HL-60 (cell line): ENCODE measurements around the gene TLCD5.

Source experiments
- DNase-seq, 2 experiments: peaks; one replicate each; pipeline ENCODE4 v3.0.0-alpha.2; 2010 to 2020; ENCODE audit warnings: low read depth in 1 of 2, low spot score in 1 of 2
- H3K27ac ChIP-seq: fragments of 250-450 bp; sonication (Bioruptor Pico); replicated peaks from 2 replicates; pipeline ENCODE4 v1.5.1; 2020; ENCODE audit warnings: mild to moderate bottlenecking, moderate library complexity
- H3K27me3 ChIP-seq: fragments of 250-450 bp; sonication (Bioruptor Pico); 2 replicates; pipeline ENCODE4 v1.5.1; 2021; ENCODE audit warnings: mild to moderate bottlenecking, moderate library complexity; ENCODE audit not compliant: insufficient read depth, poor library complexity, severe bottlenecking
- H3K4me3 ChIP-seq: replicated peaks from 2 replicates; pipeline ENCODE4 v1.5.1; 2011; ENCODE audit warnings: mild to moderate bottlenecking, control low read depth, low read length; ENCODE audit not compliant: insufficient read depth
- GABPA ChIP-seq: IDR thresholded peaks from 2 replicates; pipeline ENCODE4 v1.6.1; 2012; ENCODE audit warnings: low read depth
- POLR2AphosphoS5 ChIP-seq: IDR thresholded peaks from 2 replicates; pipeline ENCODE4 v1.6.1; 2012; ENCODE audit warnings: low read depth
- SPI1 ChIP-seq: IDR thresholded peaks from 2 replicates; pipeline ENCODE4 v1.6.1; 2012; ENCODE audit warnings: low read depth, mild to moderate bottlenecking, borderline replicate concordance
- TF ChIP-seq, protein P1 (sequence below): IDR thresholded peaks from one replicate; pipeline ENCODE4 v1.5.1; 2011; ENCODE audit warnings: low read length, control low read depth, inconsistent platforms; ENCODE audit not compliant: insufficient read depth
- TF ChIP-seq, protein P2 (sequence below): IDR thresholded peaks from 2 replicates; pipeline ENCODE4 v1.6.1; 2012; ENCODE audit warnings: low read depth; ENCODE audit not compliant: insufficient replicate concordance

Gene TLCD5

DNA sequence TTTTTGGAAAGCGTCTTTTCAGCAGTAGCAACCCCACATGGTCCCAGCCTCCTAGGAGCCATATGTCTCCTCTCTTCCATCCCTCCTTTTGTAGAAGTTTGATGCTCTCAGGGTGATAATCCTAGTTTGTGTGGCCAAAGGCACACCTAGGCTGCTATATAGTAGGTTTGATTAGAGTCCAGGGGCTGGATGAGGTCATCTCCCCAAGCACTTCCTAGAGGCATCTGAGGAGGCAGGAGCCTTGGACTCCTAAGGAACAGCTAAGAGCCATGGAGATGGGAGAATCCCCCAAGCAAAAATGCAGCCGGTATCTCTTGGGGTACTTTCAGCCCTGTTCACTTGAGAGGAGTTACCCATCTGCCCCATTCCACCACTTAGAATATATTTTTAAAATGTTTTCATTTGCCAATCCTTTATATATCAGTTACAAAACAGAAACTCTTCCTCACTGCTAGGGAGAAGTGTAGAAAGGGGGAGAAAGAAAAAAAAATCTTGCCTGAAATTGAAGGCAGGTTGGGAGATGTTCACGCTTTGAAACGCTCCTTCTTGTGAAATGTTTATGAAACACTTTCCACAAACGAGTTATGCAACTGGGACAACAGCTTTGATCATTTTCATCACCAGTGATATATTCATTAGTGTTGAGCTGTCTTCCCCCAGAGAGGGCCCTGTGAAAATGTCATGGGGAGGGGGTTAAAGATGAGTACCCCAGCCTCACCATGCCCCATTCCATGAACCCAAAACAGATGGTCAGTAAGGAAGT lies 31.9 kb upstream of the TLCD5 start:
- no peak for TF ChIP-seq GABPA
- TF ChIP-seq SPI1 = no peak
- TF ChIP-seq, protein P1, sequence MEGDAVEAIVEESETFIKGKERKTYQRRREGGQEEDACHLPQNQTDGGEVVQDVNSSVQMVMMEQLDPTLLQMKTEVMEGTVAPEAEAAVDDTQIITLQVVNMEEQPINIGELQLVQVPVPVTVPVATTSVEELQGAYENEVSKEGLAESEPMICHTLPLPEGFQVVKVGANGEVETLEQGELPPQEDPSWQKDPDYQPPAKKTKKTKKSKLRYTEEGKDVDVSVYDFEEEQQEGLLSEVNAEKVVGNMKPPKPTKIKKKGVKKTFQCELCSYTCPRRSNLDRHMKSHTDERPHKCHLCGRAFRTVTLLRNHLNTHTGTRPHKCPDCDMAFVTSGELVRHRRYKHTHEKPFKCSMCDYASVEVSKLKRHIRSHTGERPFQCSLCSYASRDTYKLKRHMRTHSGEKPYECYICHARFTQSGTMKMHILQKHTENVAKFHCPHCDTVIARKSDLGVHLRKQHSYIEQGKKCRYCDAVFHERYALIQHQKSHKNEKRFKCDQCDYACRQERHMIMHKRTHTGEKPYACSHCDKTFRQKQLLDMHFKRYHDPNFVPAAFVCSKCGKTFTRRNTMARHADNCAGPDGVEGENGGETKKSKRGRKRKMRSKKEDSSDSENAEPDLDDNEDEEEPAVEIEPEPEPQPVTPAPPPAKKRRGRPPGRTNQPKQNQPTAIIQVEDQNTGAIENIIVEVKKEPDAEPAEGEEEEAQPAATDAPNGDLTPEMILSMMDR = no peak
- TF ChIP-seq, protein P2, sequence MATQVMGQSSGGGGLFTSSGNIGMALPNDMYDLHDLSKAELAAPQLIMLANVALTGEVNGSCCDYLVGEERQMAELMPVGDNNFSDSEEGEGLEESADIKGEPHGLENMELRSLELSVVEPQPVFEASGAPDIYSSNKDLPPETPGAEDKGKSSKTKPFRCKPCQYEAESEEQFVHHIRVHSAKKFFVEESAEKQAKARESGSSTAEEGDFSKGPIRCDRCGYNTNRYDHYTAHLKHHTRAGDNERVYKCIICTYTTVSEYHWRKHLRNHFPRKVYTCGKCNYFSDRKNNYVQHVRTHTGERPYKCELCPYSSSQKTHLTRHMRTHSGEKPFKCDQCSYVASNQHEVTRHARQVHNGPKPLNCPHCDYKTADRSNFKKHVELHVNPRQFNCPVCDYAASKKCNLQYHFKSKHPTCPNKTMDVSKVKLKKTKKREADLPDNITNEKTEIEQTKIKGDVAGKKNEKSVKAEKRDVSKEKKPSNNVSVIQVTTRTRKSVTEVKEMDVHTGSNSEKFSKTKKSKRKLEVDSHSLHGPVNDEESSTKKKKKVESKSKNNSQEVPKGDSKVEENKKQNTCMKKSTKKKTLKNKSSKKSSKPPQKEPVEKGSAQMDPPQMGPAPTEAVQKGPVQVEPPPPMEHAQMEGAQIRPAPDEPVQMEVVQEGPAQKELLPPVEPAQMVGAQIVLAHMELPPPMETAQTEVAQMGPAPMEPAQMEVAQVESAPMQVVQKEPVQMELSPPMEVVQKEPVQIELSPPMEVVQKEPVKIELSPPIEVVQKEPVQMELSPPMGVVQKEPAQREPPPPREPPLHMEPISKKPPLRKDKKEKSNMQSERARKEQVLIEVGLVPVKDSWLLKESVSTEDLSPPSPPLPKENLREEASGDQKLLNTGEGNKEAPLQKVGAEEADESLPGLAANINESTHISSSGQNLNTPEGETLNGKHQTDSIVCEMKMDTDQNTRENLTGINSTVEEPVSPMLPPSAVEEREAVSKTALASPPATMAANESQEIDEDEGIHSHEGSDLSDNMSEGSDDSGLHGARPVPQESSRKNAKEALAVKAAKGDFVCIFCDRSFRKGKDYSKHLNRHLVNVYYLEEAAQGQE = no peak
- no peak for TF ChIP-seq POLR2AphosphoS5
- peaks cover 20% of the 10 kb centered on the region for H3K27me3 ChIP-seq
- H3K4me3 ChIP-seq = no peak overlapping the region
- no peak overlapping the region for H3K27ac ChIP-seq
- peak in 1 of 2 experiments; percentile 36 for DNase-seq

DNA sequence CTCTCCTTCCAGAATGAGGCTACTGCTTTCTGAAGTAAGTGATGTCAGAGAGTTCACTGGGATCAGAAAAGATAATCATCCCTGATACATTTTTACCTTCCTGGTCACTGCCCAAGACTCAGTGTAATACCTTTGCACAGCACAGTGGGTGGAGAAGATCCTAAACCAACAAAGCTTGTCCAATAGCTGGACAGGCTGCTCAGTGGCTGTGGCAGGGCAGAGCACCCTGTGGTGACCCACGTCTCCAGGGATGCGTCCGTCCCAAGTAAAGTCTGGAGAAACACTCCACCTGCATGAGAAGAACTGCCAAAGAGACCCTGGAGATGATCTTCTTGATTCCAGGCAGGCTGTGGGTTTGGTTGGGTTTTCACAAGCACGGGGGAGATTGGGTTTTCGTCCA lies 31.0 kb upstream of the TLCD5 start:
- H3K4me3 ChIP-seq = no peak overlapping the region
- H3K27ac ChIP-seq = no peak overlapping the region
- H3K27me3 ChIP-seq = peaks cover 16% of the 10 kb centered on the region

DNA sequence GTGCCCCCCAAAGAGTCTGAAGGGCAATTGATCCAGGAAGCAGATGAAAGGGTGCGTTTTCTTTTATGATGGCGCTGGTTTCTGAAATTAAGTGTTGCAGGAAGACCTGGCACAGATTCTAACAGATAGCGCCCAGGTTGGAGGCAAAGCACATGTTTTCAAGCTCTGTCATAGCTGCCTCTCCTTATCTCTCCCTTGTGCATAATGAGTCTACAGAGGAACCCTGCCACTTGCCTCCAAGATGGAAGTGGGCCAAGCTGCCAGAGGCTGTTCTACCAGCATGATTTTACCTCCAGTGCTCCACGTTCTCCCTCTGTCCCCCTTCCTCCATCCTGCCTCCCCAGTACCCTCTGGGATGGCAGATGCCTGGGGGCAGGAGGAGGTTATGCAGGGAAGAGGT lies 30.0 kb upstream of the TLCD5 start:
- H3K4me3 ChIP-seq = no peak overlapping the region
- TF ChIP-seq, protein P2 = no peak
- no peak for TF ChIP-seq SPI1
- TF ChIP-seq, protein P1 = no peak
- H3K27ac ChIP-seq = no peak overlapping the region

More for the DNA sequence above, 31.0 kb upstream of the TLCD5 start:
- TF ChIP-seq, protein P2 = no peak
- no peak for TF ChIP-seq GABPA
- no peak for TF ChIP-seq SPI1
- TF ChIP-seq, protein P1 = no peak
- no peak for TF ChIP-seq POLR2AphosphoS5
- no peak for DNase-seq

More for the DNA sequence above, 30.0 kb upstream of the TLCD5 start:
- H3K27me3 ChIP-seq = peaks cover 16% of the 10 kb centered on the region
- no peak for DNase-seq
